B cell (primary cell): ENCODE results near the gene NEMP1.
"Not testable (repeated sequence)": the region's sequence is repeated elsewhere in the genome, so short reads cannot be mapped to it uniquely, and the experiment has no call there.

Experiments used
- CTCF ChIP-seq: fragments of 200-600 bp; IDR thresholded peaks from one replicate; pipeline ENCODE4 v1.8.0; 2022; ENCODE audit warnings: antibody characterized with exemption, mild to moderate bottlenecking
- EZH2 ChIP-seq: IDR thresholded peaks from 2 replicates; pipeline ENCODE4 v1.6.1; 2012; ENCODE audit warnings: borderline replicate concordance, low read depth, mild to moderate bottlenecking, moderate library complexity, low read length; ENCODE audit not compliant: insufficient read depth, poor library complexity, severe bottlenecking

GRCh38 chr12:57073566-57074450 lies 4.8 kb downstream of the NEMP1 start:
- not testable (repeated sequence) for TF ChIP-seq CTCF, EZH2
